Measurements from ENCODE around the gene LSM2.
"Not testable (repeated sequence)": the region's sequence is repeated elsewhere in the genome, so short reads cannot be mapped to it uniquely, and the experiment has no call there.

The LSM2 gene

GRCh38 chr6:31806470-31807272 lies at the start of gene LSM2:
Gene LSM2, minus strand, starts transcription at chr6:31806966. Its CDS starts 209 bp downstream, at chr6:31806757.
- peak; percentile 97 for DNase-seq

- DNase-seq: not testable (repeated sequence)
These were observed 45.4 kb upstream of the LSM2 start for GRCh38 chr6:31851980-31852718.

DNA sequence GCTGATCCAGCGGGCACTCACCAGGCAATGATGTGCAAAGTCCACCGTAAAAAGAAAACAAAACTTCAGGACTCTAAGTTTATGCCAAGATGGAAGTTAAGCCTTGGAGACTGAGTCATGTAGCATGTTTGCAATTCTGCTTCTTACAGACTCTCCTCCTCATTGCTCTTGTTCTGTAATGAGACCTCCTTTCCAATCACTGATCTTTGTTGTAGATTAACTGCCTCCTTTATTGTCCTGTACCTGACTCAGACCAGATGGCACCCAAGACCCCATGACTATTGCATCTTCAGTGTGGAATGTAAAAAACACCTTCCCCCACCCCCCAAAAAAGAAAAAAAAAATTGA lies 44.7 kb upstream of the LSM2 start:
- no peak for DNase-seq

DNA sequence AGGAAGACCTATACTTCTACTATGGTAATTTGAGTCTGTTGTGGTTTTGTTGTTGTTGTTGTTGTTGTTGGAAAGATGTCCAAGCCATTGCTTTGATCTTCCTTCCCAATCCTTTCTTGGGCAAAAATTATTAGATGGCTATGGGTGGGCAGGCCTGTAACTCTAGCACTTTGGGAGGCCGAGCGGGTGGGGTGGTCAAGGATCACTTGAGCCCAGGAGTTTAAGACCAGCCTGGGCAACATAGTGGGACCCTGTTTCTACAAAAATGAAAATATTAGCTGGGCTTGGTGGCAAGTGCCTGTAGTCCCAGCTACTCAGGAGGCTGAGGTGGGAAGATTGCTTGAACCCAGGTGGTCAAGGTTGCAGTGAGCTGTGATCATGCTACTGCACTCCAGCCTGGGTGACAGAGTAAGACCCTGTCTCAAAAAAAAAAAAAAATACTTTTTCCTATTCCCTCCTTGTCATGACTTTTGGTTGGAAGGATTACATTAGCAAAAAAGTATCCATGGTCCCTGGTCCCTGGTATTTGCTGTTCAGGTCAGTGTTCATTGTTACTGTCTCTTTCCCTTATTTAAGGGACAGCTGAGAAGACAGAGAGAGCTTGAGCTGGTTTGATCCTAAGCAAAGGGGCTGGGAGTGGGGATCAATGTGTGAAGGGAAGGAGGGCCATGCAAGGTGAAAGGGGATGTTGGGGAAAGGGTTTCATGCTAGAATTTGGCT lies 44.2 kb upstream of the LSM2 start:
- DNase-seq: no peak

DNA sequence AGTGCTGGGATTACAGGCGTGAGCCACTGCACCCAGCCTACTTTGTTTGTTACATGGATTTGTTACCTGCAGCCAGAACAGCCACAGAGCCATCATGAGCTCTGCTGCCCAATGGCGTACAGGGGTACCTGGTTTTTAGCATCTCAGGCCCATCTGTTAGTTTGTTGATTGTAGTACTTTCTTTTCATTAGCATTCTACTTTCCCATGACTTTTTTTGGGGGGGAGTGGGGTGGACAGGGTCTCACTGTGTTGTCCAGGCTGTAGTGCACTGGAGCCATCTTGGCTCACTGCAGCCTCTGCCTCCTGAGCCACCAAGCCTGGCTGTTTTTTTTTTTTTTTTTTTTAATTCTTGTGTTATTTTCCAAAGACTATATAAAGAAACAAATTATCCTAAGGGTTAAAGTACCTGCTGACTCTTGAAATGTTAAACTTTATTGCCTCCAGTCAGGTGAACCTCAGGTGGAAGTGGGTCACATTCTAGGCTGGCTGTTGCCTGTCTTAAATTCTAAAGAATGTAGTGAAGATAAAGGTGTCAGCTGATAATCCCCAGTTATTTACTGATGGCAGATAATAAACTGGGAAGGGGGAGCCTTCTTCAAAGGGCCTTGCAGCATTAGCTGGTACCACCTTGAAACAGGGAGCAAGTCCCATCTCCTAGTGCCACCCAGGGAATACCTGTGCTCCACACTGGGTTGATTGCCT lies 40.7 kb upstream of the LSM2 start:
- no peak for DNase-seq

- no peak for DNase-seq
These were observed 37.7 kb upstream of the LSM2 start for GRCh38 chr6:31844507-31844906.

GRCh38 chr6:31842053-31842452 lies 35.3 kb upstream of the LSM2 start:
- no peak for DNase-seq

GRCh38 chr6:31839779-31840126 lies 33.0 kb upstream of the LSM2 start:
- DNase-seq: not testable (repeated sequence)

GRCh38 chr6:31838968-31839367 lies 32.2 kb upstream of the LSM2 start:
- DNase-seq: no peak

DNA sequence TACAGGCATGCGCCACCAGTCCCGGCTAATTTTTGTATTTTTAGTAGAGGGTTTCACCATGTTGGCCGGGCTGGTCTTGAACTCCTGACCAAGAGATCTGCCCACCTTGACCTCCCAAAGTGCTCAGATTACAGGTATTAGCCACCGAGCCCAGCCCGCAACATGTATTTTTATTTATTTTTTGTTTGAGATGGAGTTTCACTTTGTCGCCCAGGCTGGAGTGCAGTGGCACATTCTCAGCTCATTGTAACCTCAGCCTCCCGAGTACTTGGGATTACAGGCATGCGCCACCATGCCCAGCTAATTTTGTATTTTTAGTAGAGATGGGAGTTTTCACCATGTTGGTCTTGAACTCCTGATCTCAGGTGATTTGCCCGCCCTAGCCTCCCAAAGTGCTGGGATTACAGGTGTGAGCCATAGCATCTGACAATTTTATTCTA lies 31.4 kb upstream of the LSM2 start:
- DNase-seq: not testable (repeated sequence)

DNA sequence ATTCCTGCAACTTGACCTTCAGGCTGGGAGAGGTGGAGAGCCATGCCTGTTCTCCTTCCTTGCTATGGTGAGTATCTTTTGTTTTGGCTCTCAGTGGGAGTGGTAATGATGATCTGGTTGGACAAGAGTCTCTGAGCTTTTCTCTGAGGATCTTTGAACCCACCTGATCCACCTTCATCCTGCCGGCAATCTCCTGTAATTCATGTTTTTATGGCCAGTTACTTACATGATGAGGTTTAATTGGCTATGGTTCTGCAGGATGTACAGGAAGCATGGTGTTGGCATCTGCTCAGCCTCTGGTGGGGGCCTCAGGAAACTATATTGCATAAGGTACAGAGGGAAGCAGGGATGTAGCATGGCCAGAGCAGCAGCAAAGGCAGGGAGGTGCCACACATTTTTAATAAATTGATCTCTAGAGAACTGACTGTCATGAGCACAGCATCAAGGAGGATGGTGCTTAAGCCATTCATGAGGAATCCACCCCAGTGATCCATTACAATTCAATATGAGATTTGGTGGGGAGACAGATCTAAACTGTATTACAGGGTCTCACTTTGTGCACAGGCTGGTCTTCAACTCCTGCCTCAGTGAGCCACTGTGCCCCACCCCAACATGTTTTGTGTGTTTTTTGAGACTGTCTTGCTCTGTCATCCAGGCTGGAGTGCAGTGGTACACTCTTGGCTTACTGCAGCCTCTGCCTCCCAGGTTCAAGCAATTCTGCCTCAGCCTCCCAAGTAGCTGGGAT lies 30.8 kb upstream of the LSM2 start:
- DNase-seq: no peak

DNA sequence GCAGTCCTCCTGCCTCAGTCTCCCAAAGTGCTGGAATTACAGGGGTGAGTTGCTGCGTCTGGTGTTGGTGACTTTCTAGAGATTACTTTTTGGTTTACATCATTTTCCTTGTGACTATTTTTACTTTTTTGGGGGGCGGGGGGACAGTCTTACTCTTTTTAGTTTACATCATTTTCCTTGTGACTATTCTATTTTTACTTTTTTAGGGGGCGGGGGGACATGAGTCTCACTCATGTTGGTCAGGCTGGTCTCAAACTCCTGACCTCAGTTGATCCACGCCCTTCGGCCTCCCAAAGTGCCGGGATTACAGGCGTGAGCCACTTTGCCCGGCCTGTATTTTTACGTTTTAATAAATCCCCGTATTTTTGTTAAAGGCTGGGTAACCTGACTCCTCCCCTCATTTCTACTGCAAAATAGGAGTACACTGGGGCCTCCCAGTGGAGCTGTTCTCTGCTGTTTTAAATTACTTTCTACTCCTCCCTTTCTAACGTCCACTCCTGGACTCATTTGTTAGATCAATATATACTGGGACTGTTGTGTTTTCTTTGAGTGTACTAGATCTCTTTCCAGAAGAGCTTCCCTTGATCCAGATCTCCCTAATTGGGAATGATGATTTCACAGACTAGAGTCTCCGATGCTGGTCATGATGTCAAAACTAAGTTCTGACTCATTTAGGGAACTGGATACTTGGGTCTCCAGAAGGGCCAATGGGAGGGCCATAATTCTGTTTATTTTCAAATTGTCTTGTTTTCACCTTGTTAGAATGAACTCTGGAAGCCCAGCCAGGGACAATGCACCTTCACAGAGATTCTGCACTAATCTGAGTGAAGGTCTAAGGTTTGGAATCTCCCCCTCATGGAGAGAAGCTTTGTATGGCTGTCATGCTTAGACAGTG lies 30.0 kb upstream of the LSM2 start:
- no peak for DNase-seq

DNA sequence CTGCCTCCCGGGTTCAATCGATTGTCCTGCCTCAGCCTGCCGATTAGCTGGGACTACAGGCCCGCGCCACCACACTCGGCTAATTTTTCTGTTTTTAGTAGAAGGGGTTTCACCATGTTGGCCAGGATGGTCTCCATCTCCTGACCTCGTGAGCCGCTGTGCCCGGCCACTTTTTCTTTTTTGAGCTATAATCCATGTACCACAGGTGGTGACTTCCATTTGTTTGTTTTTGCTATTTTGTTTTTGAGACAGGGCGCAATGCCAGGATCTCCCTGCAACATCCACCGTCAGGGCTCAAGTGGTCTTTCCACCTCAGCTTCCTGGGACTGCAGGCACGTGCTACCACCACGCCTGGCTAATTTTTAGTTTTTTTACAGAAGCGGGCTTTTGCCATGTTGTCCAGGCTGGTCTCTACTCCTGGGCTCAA lies 29.3 kb upstream of the LSM2 start:
- DNase-seq: no peak

DNA sequence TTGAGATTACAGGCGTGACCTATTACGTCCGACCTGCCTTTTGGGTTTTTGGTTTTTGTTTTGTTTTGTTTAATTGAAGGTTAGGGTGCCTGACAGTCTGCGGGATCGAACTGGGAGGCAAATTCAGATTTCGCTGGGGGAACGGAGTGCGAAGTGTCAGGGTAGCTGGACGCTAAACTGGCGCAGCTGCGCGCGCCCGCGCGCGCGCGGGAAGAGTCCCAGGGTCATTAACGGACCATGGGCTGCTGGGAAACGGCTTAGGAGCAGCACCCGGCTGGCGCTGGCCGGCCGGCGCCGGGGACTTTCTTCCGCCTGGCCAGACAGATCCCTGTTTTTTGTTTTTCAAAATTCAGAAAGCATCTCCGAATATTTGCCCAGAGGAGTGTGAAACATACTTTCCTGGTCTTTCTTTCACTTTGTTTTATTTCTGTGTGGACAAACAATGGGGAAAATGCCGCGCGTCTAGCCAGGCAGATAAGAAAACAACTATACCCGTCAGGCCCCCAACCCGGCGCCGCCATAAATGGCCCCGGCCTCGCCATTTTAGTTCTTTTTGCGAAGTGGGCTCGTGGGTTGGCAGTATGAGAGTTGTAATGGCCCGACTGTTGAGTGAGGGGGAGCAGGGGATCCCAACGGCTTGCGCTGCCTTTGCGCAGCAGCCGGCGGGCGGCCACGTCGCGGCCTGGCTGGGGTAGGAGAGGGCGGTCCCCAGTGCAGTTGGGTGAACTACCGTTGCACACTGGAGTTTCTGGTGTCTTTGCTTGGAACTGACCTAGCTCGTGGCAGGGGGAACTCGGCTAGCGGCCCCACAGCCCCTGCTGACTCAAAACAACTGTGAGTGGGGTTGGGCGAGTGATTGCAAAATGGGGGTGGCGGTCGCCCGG lies 27.8 kb upstream of the LSM2 start:
- peak; percentile 80 for DNase-seq

GRCh38 chr6:31831350-31832215 lies 24.8 kb upstream of the LSM2 start:
- DNase-seq: no peak

DNA sequence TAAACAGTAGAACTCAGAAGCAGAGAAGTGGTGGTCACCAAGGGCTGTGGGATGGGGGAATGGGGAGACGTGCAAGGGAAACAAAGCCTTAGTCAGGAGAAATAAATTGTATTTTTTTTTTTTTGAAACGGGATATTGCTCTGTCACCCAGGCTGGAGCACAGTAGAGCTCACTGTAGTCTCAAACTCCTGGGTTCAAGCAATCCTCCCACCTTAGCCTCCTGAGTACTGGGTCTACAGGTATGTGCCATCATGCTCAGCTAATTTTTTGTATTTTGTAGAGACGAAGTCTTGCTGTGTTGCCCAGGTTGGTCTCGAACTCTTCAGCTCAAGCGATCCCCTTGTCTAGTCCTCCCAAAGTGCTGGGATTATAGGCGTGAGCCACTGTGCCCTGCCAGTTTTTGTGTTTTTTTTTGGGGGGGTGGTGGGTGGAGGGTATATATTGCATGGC lies 24.1 kb upstream of the LSM2 start:
- no peak for DNase-seq

GRCh38 chr6:31829633-31830283 lies 23.0 kb upstream of the LSM2 start:
- DNase-seq: no peak

GRCh38 chr6:31827286-31828079 lies 20.7 kb upstream of the LSM2 start, which contains the start of gene HSPA1B:
Gene HSPA1B, plus strand, starts transcription at chr6:31827738. Its CDS starts 213 bp downstream, at chr6:31827951.
- DNase-seq: peak; percentile 88

Data from activated naive CD4-positive, alpha-beta T cell treated with anti-CD3 and anti-CD28 coated beads, Interleukin-2, amount 50 U/mL, for 16 hours (primary cell).